Peyer's patch (tissue), 4 donors: ENCODE measurements around the gene TMEM72. TPM values are rescaled to one million over a fixed set of nuclear protein-coding genes. Genes with fewer than 3 reads are reported as not detected.

ENCODE experiments used
- DNase-seq, 3 donors: peaks; one replicate each; pipeline ENCODE4 v3.0.0-alpha.2; 2017 to 2019
- H3K27ac ChIP-seq, 4 donors: fragments of 200-600 bp; sonication (generic); one replicate each; pipeline ENCODE4 v1.5.1; 2016 to 2019
- H3K27me3 ChIP-seq, 2 donors: fragments of 200-600 bp; sonication (generic); one replicate each; pipeline ENCODE4 v1.5.1; 2019
- H3K36me3 ChIP-seq, 3 donors: fragments of 200-600 bp; sonication (generic); one replicate each; pipeline ENCODE4 v1.5.1; 2016 to 2019
- H3K4me1 ChIP-seq, 4 donors: fragments of 200-600 bp; sonication (generic); one replicate each; pipeline ENCODE4 v1.5.1; 2016 to 2019
- H3K4me3 ChIP-seq, 4 donors: fragments of 200-600 bp; sonication (generic); 1 replicate in 3 of 4; 2 replicates in 1 of 4; pipeline ENCODE4 v1.5.1; 2016 to 2019; ENCODE audit warnings: mild to moderate bottlenecking in 1 of 4
- H3K9me3 ChIP-seq, 4 donors: fragments of 200-600 bp; sonication (generic); one replicate each; pipeline ENCODE4 v1.5.1; 2016 to 2019; ENCODE audit warnings: mild to moderate bottlenecking in 1 of 4
- CTCF ChIP-seq, 6 experiments: fragments of 450-650 bp in 4 of 6; fragments of 200-600 bp in 2 of 6; sonication (generic) in 1 of 6; IDR thresholded peaks; one replicate each; pipeline ENCODE4 v1.5.1; 2017 to 2019; ENCODE audit warnings: antibody characterized with exemption in 6 of 6, mild to moderate bottlenecking in 3 of 6, moderate library complexity in 1 of 6
- POLR2A ChIP-seq, 2 donors: fragments of 450-650 bp; IDR thresholded peaks; one replicate each; pipeline ENCODE4 v1.5.1; 2017; ENCODE audit warnings: antibody characterized with exemption in 2 of 2, mild to moderate bottlenecking in 2 of 2, moderate library complexity in 2 of 2
- total RNA-seq, 4 donors: library from RNA; depleted of rRNA; stranded (reverse); fragments of >200 nt; gene quantifications; one replicate each; pipeline ENCODE4 v1.1.0, GENCODE V29; 2016

Gene TMEM72
- total RNA-seq, 4 donors from 2014 or later: 0.53 TPM; not detected in 3

- Histone ChIP-seq H3K27ac (no peak overlapping the region), H3K27me3 (no peaks in the 10 kb centered on the region), H3K36me3 (no peaks in the 10 kb centered on the region), H3K4me3 (no peak overlapping the region), H3K9me3 (no peaks in the 10 kb centered on the region), H3K4me1 (no peaks in the 10 kb centered on the region)
- no peak for DNase-seq
- TF ChIP-seq POLR2A (IDR thresholded peaks at IDR 0.05) (no peak), CTCF (IDR thresholded peaks at IDR 0.05) (no peak)
Observed at GRCh38 chr10:44921061-44921460, 9.9 kb downstream of the TMEM72 start.

GRCh38 chr10:44921506-44921905 is 10.4 kb downstream of the TMEM72 start:
- H3K4me1 ChIP-seq: no peaks in the 10 kb centered on the region
- TF ChIP-seq POLR2A (IDR thresholded peaks at IDR 0.05): no peak
- TF ChIP-seq CTCF (IDR thresholded peaks at IDR 0.05): no peak
- H3K36me3 ChIP-seq: no peaks in the 10 kb centered on the region
- H3K4me3 ChIP-seq: no peak overlapping the region
- no peak for DNase-seq
- H3K27ac ChIP-seq: no peak overlapping the region
- H3K9me3 ChIP-seq: no peaks in the 10 kb centered on the region
- H3K27me3 ChIP-seq: no peaks in the 10 kb centered on the region

GRCh38 chr10:44922021-44922420 is 10.9 kb downstream of the TMEM72 start:
- Histone ChIP-seq H3K27me3 (no peaks in the 10 kb centered on the region), H3K27ac (no peak overlapping the region), H3K4me1 (no peaks in the 10 kb centered on the region), H3K36me3 (no peaks in the 10 kb centered on the region), H3K4me3 (no peak overlapping the region), H3K9me3 (no peaks in the 10 kb centered on the region)
- TF ChIP-seq POLR2A (IDR thresholded peaks at IDR 0.05): no peak
- no peak for TF ChIP-seq CTCF (IDR thresholded peaks at IDR 0.05)
- DNase-seq: no peak

- Histone ChIP-seq H3K4me1 (no peaks in the 10 kb centered on the region), H3K36me3 (no peaks in the 10 kb centered on the region), H3K27me3 (no peaks in the 10 kb centered on the region), H3K4me3 (no peak overlapping the region), H3K9me3 (no peaks in the 10 kb centered on the region), H3K27ac (no peak overlapping the region)
- DNase-seq: no peak
- no peak for TF ChIP-seq POLR2A (IDR thresholded peaks at IDR 0.05)
- TF ChIP-seq CTCF (IDR thresholded peaks at IDR 0.05): no peak
Observed at GRCh38 chr10:44922796-44923545, 11.8 kb downstream of the TMEM72 start.

- no peak overlapping the region for H3K4me3 ChIP-seq
- no peak for DNase-seq
- no peak for TF ChIP-seq POLR2A (IDR thresholded peaks at IDR 0.05)
- TF ChIP-seq CTCF (IDR thresholded peaks at IDR 0.05): no peak
- no peaks in the 10 kb centered on the region for H3K27me3 ChIP-seq
- no peak overlapping the region for H3K27ac ChIP-seq
- H3K36me3 ChIP-seq: no peaks in the 10 kb centered on the region
- H3K9me3 ChIP-seq: no peaks in the 10 kb centered on the region
- no peaks in the 10 kb centered on the region for H3K4me1 ChIP-seq
Observed at GRCh38 chr10:44923611-44924010, 12.5 kb downstream of the TMEM72 start.
